HCT116 (cell line): ENCODE measurements around the gene ASPA. TPM values are rescaled to one million over a fixed set of nuclear protein-coding genes. Genes with fewer than 3 reads are reported as not detected.

ENCODE experiments used
- ATAC-seq: fragments of 200-7000 bp; cut with Tn5 transposase; 2 replicates; pipeline ENCODE4 v1.9.1; 2020; ENCODE audit warnings: mild to moderate bottlenecking, moderate library complexity
- BruUV-seq: library from RNA; stranded (reverse); fragments of 400-500 nt; replicated peaks from 2 replicates; lab custom pipeline; 2021; lab: Mats Ljungman, UMichigan
- CTCF ChIA-PET: fragments of 300-600 bp; sonication (Branson Sonifier 250); formaldehyde crosslinking; loops from one replicate; lab custom pipeline; 2021; ENCODE audit warnings: antibody characterized with exemption; lab: Charles Lee
- POLR2A ChIA-PET: fragments of 300-600, 350-600 bp; sonication (Branson Sonifier 250); formaldehyde crosslinking; loops from one replicate; lab custom pipeline; 2021; ENCODE audit warnings: antibody characterized with exemption; lab: Charles Lee
- RAD21 ChIA-PET, 2 experiments: fragments of 300-600 bp; sonication (Branson Sonifier 250); formaldehyde crosslinking; loops; one replicate each; lab custom pipeline; 2023; ENCODE audit warnings: low total read pairs in 2 of 2; ENCODE audit not compliant: uncharacterized antibody in 2 of 2, unreplicated experiment in 2 of 2, low non-redundant PET in 1 of 2; lab: Charles Lee
- DNase-seq: peaks from one replicate; pipeline ENCODE4 v3.0.0-alpha.2; 2010; ENCODE audit warnings: low read depth, low spot score
- H2AFZ ChIP-seq: fragments of 200-600 bp; shearing (Covaris generic), sonication (generic); 2 replicates; pipeline ENCODE4 v1.6.1; 2017; ENCODE audit warnings: low read depth, mixed run types, mixed read lengths, antibody characterized with exemption, low read length; ENCODE audit not compliant: poor library complexity, severe bottlenecking
- H3K27ac ChIP-seq: 2 replicates; pipeline ENCODE4 v1.5.1; 2012; ENCODE audit warnings: low read depth, low read length
- H3K27me3 ChIP-seq: fragments of 200-600 bp; sonication (generic); 2 replicates; pipeline ENCODE4 v1.6.1; 2016; ENCODE audit warnings: mixed run types, low read length, mixed read lengths; ENCODE audit not compliant: insufficient read depth
- H3K36me3 ChIP-seq, 2 experiments: fragments of 200-500 bp in 1 of 2; fragments of 200-600 bp in 1 of 2; sonication (Bioruptor generic) in 1 of 2; sonication (generic) in 1 of 2; 2 replicates each; pipeline versions ENCODE4 v1.5.1 to v1.6.1; 2014 to 2016; ENCODE audit warnings: low read length in 2 of 2, inconsistent platforms in 1 of 2, mixed read lengths in 1 of 2, mixed run types in 1 of 2; ENCODE audit not compliant: insufficient read depth in 2 of 2, control insufficient read depth in 1 of 2
- H3K4me1 ChIP-seq, 2 experiments: fragments of 200-600 bp in 1 of 2; sonication (generic) in 1 of 2; 2 replicates each; pipeline versions ENCODE4 v1.5.1 to v1.6.1; 2012 to 2017; ENCODE audit warnings: low read length in 2 of 2, inconsistent platforms in 1 of 2, mild to moderate bottlenecking in 1 of 2, mixed read lengths in 1 of 2, mixed run types in 1 of 2, moderate library complexity in 1 of 2; ENCODE audit not compliant: insufficient read depth in 2 of 2, control insufficient read depth in 1 of 2
- H3K4me2 ChIP-seq: fragments of 200-600 bp; sonication (generic); 2 replicates; pipeline ENCODE4 v1.6.1; 2017; ENCODE audit warnings: mixed run types, low read length, mixed read lengths
- H3K4me3 ChIP-seq, 2 experiments: fragments of 200-600 bp in 1 of 2; sonication (generic) in 1 of 2; replicated peaks in 1 of 2; 2 replicates each; pipeline ENCODE4 v1.5.1; 2011 to 2016; ENCODE audit warnings: low read length in 2 of 2, control low read depth in 1 of 2, low read depth in 1 of 2, mild to moderate bottlenecking in 1 of 2, mixed read lengths in 1 of 2, mixed run types in 1 of 2
- H3K79me2 ChIP-seq: fragments of 200-600 bp; sonication (generic); 2 replicates; pipeline ENCODE4 v1.6.1; 2017; ENCODE audit warnings: mild to moderate bottlenecking, mixed run types, low read length, moderate library complexity, mixed read lengths; ENCODE audit not compliant: insufficient read depth
- H3K9ac ChIP-seq: fragments of 200-600 bp; sonication (generic); 2 replicates; pipeline ENCODE4 v1.6.1; 2016; ENCODE audit warnings: low read length, mixed read lengths
- H3K9me2 ChIP-seq: fragments of 200-600 bp; sonication (generic), shearing (Covaris generic); 2 replicates; pipeline ENCODE4 v1.6.1; 2017; ENCODE audit warnings: mixed run types, mild to moderate bottlenecking, moderate library complexity; ENCODE audit not compliant: insufficient read depth
- H3K9me3 ChIP-seq, 2 experiments: fragments of 200-500 bp in 1 of 2; fragments of 200-600 bp in 1 of 2; sonication (Bioruptor generic) in 1 of 2; sonication (generic) in 1 of 2; 2 replicates each; pipeline ENCODE4 v1.6.1; 2014 to 2017; ENCODE audit warnings: low read length in 2 of 2, mixed read lengths in 2 of 2, inconsistent platforms in 1 of 2, low read depth in 1 of 2, mild to moderate bottlenecking in 1 of 2, mixed run types in 1 of 2, moderate library complexity in 1 of 2; ENCODE audit not compliant: control insufficient read depth in 1 of 2, insufficient read depth in 1 of 2
- H4K20me1 ChIP-seq: fragments of 200-600 bp; sonication (generic), shearing (Covaris generic); 2 replicates; pipeline ENCODE4 v1.6.1; 2017; ENCODE audit warnings: mixed run types, mild to moderate bottlenecking, moderate library complexity; ENCODE audit not compliant: insufficient read depth
- CBX3 ChIP-seq: IDR thresholded peaks from 2 replicates; pipeline ENCODE4 v1.6.1; 2012; ENCODE audit warnings: low read depth
- CEBPB ChIP-seq: IDR thresholded peaks from 2 replicates; pipeline ENCODE4 v1.6.1; 2012; ENCODE audit warnings: low read depth
- ELF1 ChIP-seq: IDR thresholded peaks from 2 replicates; pipeline ENCODE4 v1.6.1; 2012; ENCODE audit warnings: low read depth, borderline replicate concordance
- EZH2 ChIP-seq: fragments of 200-600 bp; sonication (generic); IDR thresholded peaks from 2 replicates; pipeline ENCODE4 v1.6.1; 2017; ENCODE audit warnings: antibody characterized with exemption, mixed run types
- EZH2phosphoT487 ChIP-seq: fragments of 200-600 bp; IDR thresholded peaks from 2 replicates; pipeline ENCODE4 v1.6.1; 2018; ENCODE audit warnings: antibody characterized with exemption, borderline replicate concordance
- FOSL1 ChIP-seq: IDR thresholded peaks from 2 replicates; pipeline ENCODE4 v1.6.1; 2012; ENCODE audit warnings: low read depth
- JUND ChIP-seq: IDR thresholded peaks from 2 replicates; pipeline ENCODE4 v1.6.1; 2012
- POLR2AphosphoS5 ChIP-seq: IDR thresholded peaks from 2 replicates; pipeline ENCODE4 v1.6.1; 2011; ENCODE audit warnings: mild to moderate bottlenecking, low read depth, low read length, moderate library complexity
- REST ChIP-seq: IDR thresholded peaks from 2 replicates; pipeline ENCODE4 v1.6.1; 2012; ENCODE audit warnings: low read depth
- SIN3A ChIP-seq: IDR thresholded peaks from 2 replicates; pipeline ENCODE4 v1.6.1; 2012; ENCODE audit warnings: low read depth
- SP1 ChIP-seq: IDR thresholded peaks from 2 replicates; pipeline ENCODE4 v1.6.1; 2012; ENCODE audit warnings: low read depth
- TCF7L2 ChIP-seq: IDR thresholded peaks from 2 replicates; pipeline ENCODE4 v1.7.0; 2011; ENCODE audit warnings: borderline replicate concordance, inconsistent platforms; ENCODE audit not compliant: insufficient read depth, insufficient read length; ENCODE audit errors: extremely low read depth
- YY1 ChIP-seq: IDR thresholded peaks from 2 replicates; pipeline ENCODE4 v1.6.1; 2011; ENCODE audit warnings: low read length, low read depth, moderate library complexity, mild to moderate bottlenecking; ENCODE audit not compliant: insufficient replicate concordance; ENCODE audit errors: extremely low read depth
- ZFX ChIP-seq: fragments of 450-650 bp; IDR thresholded peaks from 2 replicates; pipeline ENCODE4 v1.6.1; 2017
- intact Hi-C: fragments of 100-400 bp; cut with micrococcal nuclease; formaldehyde crosslinking; loops from 2 replicates; pipeline ENCODE4 v1.10.0; 2022
- total RNA-seq: library from RNA; stranded (reverse); gene quantifications from one replicate; pipeline ENCODE4 v1.2.1, GENCODE V29; 2021; ENCODE audit not compliant: unreplicated experiment
- TF ChIP-seq, protein P1 (sequence below), 3 experiments: fragments of 200-600 bp in 1 of 3; sonication (generic) in 1 of 3; IDR thresholded peaks in 2 of 3; conservative IDR thresholded peaks in 1 of 3; 2 replicates each; pipeline ENCODE4 v1.5.1; 2012 to 2017; ENCODE audit warnings: low read depth in 2 of 3, low read length in 2 of 3, antibody characterized with exemption in 1 of 3, borderline replicate concordance in 1 of 3, control low read depth in 1 of 3, mild to moderate bottlenecking in 1 of 3, mixed read lengths in 1 of 3, mixed run types in 1 of 3, moderate library complexity in 1 of 3; ENCODE audit not compliant: insufficient read depth in 1 of 3

The ASPA gene
- total RNA-seq, 1 experiment from 2014 or later = not detected

GRCh38 chr17:3507071-3507470, 31.3 kb downstream of the ASPA start (continued):
- TF ChIP-seq TCF7L2 (no peak), EZH2 (no peak)

DNA sequence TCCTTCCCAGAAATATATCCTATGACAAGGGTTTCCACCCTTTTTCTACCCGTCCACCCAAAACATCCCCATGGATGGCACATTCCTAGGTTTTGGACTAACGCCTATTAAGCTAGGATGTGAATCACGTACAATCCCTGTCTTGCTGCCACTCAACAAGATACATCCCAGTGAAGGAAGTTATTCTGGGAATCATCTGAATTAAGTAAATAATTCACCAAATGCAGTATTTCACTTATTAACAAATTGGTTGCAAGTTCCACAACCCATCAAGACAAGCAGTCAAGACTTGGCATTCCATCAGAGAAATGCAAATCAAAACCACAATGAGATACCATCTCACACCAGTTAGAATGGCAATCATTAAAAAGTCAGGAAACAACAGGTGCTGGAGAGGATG, 32.1 kb downstream of the ASPA start:
- H3K9me3 ChIP-seq = no peaks in the 10 kb centered on the region
- no peak overlapping the region for H3K4me3 ChIP-seq
- no peaks in the 10 kb centered on the region for H3K4me1 ChIP-seq
- no peak for DNase-seq
- H3K79me2 ChIP-seq = no peaks in the 10 kb centered on the region
- H3K4me2 ChIP-seq = no peak overlapping the region
- no peak overlapping the region for H2AFZ ChIP-seq
- no peak overlapping the region for H3K9ac ChIP-seq
- ChIA-PET CTCF (no interaction called here), POLR2A (no interaction called here), RAD21 (no interaction called here)
- no peaks in the 10 kb centered on the region for H3K36me3 ChIP-seq
- no TSS peak for BruUV-seq
- H3K27ac ChIP-seq = no peak overlapping the region
- intact Hi-C loops = no loop called here
- TF ChIP-seq SIN3A = no peak
- TF ChIP-seq, protein P1, sequence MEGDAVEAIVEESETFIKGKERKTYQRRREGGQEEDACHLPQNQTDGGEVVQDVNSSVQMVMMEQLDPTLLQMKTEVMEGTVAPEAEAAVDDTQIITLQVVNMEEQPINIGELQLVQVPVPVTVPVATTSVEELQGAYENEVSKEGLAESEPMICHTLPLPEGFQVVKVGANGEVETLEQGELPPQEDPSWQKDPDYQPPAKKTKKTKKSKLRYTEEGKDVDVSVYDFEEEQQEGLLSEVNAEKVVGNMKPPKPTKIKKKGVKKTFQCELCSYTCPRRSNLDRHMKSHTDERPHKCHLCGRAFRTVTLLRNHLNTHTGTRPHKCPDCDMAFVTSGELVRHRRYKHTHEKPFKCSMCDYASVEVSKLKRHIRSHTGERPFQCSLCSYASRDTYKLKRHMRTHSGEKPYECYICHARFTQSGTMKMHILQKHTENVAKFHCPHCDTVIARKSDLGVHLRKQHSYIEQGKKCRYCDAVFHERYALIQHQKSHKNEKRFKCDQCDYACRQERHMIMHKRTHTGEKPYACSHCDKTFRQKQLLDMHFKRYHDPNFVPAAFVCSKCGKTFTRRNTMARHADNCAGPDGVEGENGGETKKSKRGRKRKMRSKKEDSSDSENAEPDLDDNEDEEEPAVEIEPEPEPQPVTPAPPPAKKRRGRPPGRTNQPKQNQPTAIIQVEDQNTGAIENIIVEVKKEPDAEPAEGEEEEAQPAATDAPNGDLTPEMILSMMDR (IDR thresholded peaks at IDR 0.05 in 2 of 3, conservative IDR thresholded peaks at IDR 0.05 in 1 of 3; ENCODE audit: borderline replicate concordance in 1 of 3, insufficient read depth in 1 of 3, low read depth in 2 of 3, low read length in 2 of 3) = no peak
- TF ChIP-seq YY1 = no peak
- TF ChIP-seq EZH2phosphoT487 = no peak
- TF ChIP-seq ZFX = no peak
- no peak for TF ChIP-seq CBX3
- no peak for TF ChIP-seq REST
- TF ChIP-seq JUND = no peak
- no peak for TF ChIP-seq TCF7L2
- TF ChIP-seq POLR2AphosphoS5 = no peak
- TF ChIP-seq EZH2 = no peak
- no peak for TF ChIP-seq ELF1
- TF ChIP-seq SP1 = no peak
- no peak for TF ChIP-seq FOSL1
- TF ChIP-seq CEBPB = no peak
- no peaks in the 10 kb centered on the region for H4K20me1 ChIP-seq
- ATAC-seq = no peak
- no peaks in the 10 kb centered on the region for H3K9me2 ChIP-seq
- peaks cover 7% of the 10 kb centered on the region; the same call in 1 of the 2 replicates for H3K27me3 ChIP-seq
